ENCODE data around the gene PEAR1.

Gene PEAR1

GRCh38 chr1:156884560-156885184 is 8.8 kb upstream of the PEAR1 start:
- DNase-seq (ENCODE audit: low read depth) = no peak

GRCh38 chr1:156885314-156885713 is 8.2 kb upstream of the PEAR1 start:
- DNase-seq (ENCODE audit: low read depth) = no peak

- no peak for DNase-seq (ENCODE audit: low read depth)
These were observed 7.6 kb upstream of the PEAR1 start for GRCh38 chr1:156885880-156886355.

- DNase-seq (ENCODE audit: low read depth) = no peak
These were observed 6.8 kb upstream of the PEAR1 start for GRCh38 chr1:156886583-156887281.

- no peak for DNase-seq (ENCODE audit: low read depth)
These were observed 6.2 kb upstream of the PEAR1 start for GRCh38 chr1:156887317-156887716.

GRCh38 chr1:156887734-156888133 is 5.8 kb upstream of the PEAR1 start:
- no peak for DNase-seq (ENCODE audit: low read depth)

DNA sequence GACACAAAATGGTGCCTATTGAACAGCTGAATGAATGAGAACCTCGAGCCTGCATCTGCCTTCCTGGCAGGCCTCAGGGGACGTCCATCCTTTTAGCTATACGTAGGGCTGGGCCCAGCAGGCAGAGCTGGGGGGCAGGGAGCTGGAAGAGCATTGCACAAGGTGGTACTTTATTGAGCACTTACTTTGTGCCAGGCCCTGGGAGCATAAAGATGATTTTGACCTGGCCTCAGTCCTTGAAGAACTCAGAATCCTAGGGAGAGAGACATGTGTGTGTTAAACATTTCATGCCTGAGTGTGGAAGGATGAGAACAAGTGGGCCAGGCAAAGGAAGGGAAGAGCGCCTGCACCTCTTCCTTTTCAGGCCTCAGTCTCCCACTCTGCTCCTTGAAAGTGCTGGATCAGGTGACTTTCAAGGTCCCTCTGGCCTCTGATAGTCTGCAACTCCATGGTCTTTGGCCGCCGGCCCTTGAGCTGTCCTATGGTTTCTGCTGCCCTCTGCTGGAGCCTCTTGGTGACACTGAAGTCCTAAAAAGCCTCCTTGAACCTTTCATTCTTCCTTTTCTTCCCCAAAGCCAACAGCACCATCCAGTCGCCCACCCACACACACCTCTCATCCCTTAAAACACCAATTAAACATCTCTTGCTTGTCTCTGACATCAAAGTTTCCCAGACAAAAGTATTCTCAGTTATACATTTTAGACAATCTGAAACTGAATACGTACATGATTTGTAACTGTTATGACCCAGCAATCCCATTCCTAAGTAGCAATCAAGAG is 3.5 kb upstream of the PEAR1 start:
- peak; percentile 31 for DNase-seq (ENCODE audit: low read depth)

DNA sequence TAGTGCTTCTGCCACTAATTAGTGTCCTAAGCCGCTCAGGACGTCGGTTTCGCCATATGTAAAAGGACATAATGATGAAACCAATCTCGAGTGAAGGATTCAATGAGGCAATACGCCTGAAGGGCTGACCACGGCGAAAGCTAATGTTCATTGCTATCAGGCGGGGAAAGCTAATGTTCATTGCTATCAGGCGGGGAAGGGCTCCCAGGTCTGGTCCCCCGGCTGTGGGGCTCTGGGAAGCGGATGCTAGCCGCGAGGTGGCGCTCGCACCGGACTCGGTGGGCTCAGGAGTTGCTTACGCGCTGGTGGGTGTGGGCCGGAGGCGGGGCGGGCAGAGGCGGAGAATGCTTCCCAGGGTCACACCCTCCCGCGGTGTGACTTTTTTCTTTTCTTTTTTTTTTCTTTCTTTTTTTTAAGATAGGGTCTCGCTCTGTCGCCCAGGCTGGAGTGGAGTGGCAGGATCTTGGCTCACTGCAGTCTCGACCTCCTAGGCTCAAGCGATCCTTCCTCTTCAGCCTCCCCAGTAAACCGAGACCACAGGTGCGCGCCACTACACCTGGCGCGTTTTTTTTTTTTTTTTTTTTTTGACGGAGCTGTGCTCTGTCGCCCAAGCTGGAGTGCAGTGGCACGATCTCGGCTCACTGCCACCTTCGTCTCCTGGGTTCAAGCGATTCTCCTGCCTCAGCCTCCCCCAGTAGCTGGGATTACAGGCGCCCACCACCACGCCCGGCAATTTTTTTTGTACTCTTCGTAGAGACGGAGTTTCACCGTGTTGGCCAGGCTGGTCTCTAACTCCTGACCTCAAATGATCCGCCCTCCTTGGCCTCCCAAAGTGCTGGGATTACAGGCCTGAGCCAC is 1.1 kb upstream of the PEAR1 start:
- peak; percentile 78 for DNase-seq (ENCODE audit: low read depth)

- no peak for DNase-seq (ENCODE audit: low read depth)
These were observed 483 bp downstream of the PEAR1 start for GRCh38 chr1:156894001-156894400.

DNA sequence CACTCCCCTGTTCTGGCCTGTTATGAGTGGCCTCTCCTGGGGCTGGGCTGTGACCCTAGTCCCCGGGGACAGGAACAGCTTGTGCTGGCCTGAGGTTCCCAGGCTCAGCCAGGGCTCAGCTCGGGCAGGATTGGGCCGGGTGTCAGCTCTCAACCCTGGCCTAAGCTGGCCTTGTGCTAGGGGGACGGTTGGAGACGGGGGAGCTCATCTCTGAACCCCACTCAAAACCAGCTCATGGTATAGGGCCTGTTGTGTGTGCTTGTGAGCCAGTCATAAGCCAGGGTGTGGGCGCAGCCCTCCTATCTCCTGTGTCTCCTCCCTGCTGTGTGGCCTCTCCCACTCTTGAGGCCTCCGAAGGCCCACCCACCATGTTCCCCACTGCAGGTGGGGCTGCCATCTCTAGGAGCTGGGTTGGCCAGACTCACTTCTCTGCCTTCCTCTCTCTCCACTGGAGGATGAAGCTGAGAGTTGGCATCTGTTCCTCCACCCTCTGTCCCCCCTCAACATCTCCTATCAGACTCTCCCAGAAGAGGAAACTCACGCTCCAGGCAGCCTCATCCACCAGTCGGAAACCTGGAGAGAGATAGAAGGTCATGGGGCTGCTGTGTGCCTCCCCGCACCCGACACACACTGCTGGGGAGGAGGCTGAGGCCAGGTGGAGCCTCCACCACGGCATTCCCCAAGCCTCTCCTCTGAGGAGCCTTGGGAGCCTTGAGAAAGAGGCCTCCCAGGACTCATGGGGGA is 1.4 kb downstream of the PEAR1 start:
- DNase-seq (ENCODE audit: low read depth) = no peak

DNA sequence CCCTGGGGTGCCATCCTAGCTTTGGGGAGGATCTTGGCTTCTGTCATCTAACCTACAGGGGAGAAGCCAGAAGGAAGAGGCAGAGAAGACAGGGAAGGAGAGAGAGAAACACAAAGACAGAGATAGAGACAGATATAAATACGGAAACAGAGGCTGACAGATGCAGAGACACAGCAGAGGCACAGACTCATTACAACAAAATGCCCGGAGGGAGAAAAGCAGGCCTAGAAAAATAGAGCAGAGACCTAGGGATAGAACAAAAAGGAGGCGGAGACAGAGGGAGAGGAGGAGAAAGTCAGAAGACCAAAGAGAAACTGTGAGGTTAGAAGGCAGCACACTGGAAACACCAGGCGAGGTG is 1.9 kb downstream of the PEAR1 start:
- DNase-seq (ENCODE audit: low read depth) = no peak

GRCh38 chr1:156895927-156896326 is 2.4 kb downstream of the PEAR1 start:
- DNase-seq (ENCODE audit: low read depth) = no peak

DNA sequence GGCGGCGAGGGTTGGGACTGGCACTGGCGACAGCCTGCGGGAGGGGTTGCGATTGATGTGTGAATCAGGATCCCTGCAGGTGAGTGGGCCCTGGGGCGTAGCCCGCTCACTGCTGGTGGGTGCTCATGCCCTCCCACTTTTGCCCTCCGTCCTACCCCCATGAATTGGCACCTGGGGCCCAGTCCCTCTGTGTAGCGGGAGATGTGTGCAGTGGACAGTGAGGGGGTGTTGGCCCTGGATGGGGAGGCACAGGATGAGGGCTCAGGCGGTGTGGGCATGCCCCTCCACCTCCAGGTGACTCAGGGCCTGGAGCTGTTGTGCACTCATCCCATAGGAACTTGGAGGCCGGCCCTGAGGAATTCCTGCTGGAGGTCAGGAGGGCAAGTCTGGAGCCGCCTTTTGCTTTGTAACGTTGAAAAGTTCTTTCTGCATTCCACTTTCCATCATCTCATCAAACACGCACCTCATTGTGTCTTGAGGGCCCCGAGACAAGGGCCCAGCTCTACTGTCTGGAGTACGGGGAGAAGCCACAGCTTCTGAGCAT is 3.0 kb downstream of the PEAR1 start:
- DNase-seq (ENCODE audit: low read depth) = no peak

- DNase-seq (ENCODE audit: low read depth) = no peak
These were observed 3.7 kb downstream of the PEAR1 start for GRCh38 chr1:156897078-156897825.

GRCh38 chr1:156898161-156898566 is 4.6 kb downstream of the PEAR1 start:
- no peak for DNase-seq (ENCODE audit: low read depth)

DNA sequence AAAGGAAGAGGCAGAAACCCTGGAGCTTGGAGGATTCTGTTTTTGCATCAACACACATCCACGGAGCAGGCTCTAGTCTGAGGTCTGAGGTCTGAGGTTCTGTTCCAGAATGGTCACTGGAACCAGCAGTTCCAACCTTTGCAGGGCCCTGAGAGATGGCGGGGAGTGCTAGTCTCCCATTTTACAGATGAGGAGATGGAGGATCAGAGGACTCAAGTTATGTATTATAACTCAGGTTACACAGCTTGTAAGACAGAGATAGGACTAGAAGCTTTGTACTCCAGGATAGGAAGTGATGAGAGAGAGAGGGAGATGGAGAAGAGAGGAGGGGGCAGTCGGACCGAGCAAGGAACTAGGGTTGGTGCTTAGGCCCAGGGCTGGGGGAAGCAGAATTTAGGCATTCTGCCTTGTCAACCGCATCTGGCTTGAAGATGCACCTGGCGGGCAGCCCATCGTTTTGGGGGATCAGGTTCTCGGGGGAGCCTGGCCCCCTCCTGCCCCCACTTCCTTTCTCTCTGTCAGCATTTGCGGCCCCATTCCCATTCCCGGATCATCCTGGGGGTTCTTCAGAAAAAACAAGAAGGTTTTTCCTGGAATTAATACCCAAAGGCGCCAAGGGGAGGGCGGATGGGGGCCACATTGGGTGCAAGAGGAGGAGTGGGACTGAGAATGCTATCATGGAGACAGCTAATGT is 5.6 kb downstream of the PEAR1 start:
- DNase-seq (ENCODE audit: low read depth) = no peak

GRCh38 chr1:156899956-156900718 is 6.6 kb downstream of the PEAR1 start:
- DNase-seq (ENCODE audit: low read depth) = no peak

- no peak for DNase-seq (ENCODE audit: low read depth)
These were observed 7.5 kb downstream of the PEAR1 start for GRCh38 chr1:156900896-156901589.

GRCh38 chr1:156901590-156901900 is 8.0 kb downstream of the PEAR1 start:
- no peak for DNase-seq (ENCODE audit: low read depth)
